ENCODE results near the gene DBN1.

DNA sequence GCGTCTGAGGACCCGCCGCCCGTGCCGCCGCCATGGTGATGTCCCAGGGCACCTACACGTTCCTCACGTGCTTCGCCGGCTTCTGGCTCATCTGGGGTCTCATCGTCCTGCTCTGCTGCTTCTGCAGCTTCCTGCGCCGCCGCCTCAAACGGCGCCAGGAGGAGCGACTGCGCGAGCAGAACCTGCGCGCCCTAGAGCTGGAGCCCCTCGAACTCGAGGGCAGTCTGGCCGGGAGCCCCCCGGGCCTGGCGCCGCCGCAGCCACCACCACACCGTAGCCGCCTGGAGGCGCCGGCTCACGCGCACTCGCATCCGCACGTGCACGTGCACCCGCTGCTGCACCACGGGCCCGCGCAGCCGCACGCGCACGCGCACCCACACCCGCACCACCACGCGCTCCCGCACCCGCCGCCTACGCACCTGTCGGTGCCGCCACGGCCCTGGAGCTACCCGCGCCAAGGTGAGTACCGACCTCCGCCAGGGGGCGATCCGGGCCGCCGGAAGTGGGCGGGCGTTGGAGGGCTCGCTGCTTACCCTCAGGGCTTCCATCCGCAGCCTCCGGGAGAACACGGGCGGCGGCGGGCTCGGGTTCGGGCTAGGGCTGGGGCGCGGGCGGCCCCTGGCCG lies 18.3 kb downstream of the DBN1 start:
- no peak for TF ChIP-seq EZH2phosphoT487 (IDR thresholded peaks at IDR 0.05; ENCODE audit: low read depth)
- TF ChIP-seq, protein P1, sequence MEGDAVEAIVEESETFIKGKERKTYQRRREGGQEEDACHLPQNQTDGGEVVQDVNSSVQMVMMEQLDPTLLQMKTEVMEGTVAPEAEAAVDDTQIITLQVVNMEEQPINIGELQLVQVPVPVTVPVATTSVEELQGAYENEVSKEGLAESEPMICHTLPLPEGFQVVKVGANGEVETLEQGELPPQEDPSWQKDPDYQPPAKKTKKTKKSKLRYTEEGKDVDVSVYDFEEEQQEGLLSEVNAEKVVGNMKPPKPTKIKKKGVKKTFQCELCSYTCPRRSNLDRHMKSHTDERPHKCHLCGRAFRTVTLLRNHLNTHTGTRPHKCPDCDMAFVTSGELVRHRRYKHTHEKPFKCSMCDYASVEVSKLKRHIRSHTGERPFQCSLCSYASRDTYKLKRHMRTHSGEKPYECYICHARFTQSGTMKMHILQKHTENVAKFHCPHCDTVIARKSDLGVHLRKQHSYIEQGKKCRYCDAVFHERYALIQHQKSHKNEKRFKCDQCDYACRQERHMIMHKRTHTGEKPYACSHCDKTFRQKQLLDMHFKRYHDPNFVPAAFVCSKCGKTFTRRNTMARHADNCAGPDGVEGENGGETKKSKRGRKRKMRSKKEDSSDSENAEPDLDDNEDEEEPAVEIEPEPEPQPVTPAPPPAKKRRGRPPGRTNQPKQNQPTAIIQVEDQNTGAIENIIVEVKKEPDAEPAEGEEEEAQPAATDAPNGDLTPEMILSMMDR (IDR thresholded peaks at IDR 0.05; ENCODE audit: low read depth, low read length) = peak; percentile 77
